ENCODE results near the gene PSENEN.

PSENEN gene

GRCh38 chr19:35741203-35741515 lies 4.3 kb upstream of the PSENEN start:
- no peaks in the 10 kb centered on the region for H3K27me3 ChIP-seq (ENCODE audit: low read length)
- peak overlapping the region; percentile 50 for H3K4me3 ChIP-seq (ENCODE audit: insufficient read depth, low read length, poor library complexity, severe bottlenecking)
- H3K9me2 ChIP-seq (replicated peaks; ENCODE audit: insufficient read depth, low read length) = no peaks in the 10 kb centered on the region
- no peaks in the 10 kb centered on the region for H4K20me1 ChIP-seq (ENCODE audit: low read depth, low read length)
- peak overlapping the region; percentile 92 for H3K27ac ChIP-seq (ENCODE audit: low read depth, low read length)
- H3K9ac ChIP-seq (ENCODE audit: low read length) = peak overlapping the region; percentile 60
- H3K4me2 ChIP-seq (ENCODE audit: low read depth, low read length, poor library complexity, severe bottlenecking) = peak overlapping the region; percentile 89
- peaks cover 13% of the 10 kb centered on the region for H3F3A ChIP-seq (ENCODE audit: insufficient read depth)
- no peaks in the 10 kb centered on the region for H3K9me3 ChIP-seq (ENCODE audit: insufficient read depth, low read length)
- no peak overlapping the region for H2AFZ ChIP-seq (ENCODE audit: low read depth, low read length, severe bottlenecking)
- H3K79me2 ChIP-seq (ENCODE audit: insufficient read depth, low read length) = peaks cover 5% of the 10 kb centered on the region
- H3K36me3 ChIP-seq (ENCODE audit: low read length) = no peaks in the 10 kb centered on the region
- no peak for TF ChIP-seq EZH2phosphoT487 (conservative IDR thresholded peaks at IDR 0.05; ENCODE audit: low read length)
- TF ChIP-seq, protein P1, sequence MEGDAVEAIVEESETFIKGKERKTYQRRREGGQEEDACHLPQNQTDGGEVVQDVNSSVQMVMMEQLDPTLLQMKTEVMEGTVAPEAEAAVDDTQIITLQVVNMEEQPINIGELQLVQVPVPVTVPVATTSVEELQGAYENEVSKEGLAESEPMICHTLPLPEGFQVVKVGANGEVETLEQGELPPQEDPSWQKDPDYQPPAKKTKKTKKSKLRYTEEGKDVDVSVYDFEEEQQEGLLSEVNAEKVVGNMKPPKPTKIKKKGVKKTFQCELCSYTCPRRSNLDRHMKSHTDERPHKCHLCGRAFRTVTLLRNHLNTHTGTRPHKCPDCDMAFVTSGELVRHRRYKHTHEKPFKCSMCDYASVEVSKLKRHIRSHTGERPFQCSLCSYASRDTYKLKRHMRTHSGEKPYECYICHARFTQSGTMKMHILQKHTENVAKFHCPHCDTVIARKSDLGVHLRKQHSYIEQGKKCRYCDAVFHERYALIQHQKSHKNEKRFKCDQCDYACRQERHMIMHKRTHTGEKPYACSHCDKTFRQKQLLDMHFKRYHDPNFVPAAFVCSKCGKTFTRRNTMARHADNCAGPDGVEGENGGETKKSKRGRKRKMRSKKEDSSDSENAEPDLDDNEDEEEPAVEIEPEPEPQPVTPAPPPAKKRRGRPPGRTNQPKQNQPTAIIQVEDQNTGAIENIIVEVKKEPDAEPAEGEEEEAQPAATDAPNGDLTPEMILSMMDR (IDR thresholded peaks at IDR 0.05; ENCODE audit: insufficient read depth, low read length, poor library complexity, severe bottlenecking) = no peak

DNA sequence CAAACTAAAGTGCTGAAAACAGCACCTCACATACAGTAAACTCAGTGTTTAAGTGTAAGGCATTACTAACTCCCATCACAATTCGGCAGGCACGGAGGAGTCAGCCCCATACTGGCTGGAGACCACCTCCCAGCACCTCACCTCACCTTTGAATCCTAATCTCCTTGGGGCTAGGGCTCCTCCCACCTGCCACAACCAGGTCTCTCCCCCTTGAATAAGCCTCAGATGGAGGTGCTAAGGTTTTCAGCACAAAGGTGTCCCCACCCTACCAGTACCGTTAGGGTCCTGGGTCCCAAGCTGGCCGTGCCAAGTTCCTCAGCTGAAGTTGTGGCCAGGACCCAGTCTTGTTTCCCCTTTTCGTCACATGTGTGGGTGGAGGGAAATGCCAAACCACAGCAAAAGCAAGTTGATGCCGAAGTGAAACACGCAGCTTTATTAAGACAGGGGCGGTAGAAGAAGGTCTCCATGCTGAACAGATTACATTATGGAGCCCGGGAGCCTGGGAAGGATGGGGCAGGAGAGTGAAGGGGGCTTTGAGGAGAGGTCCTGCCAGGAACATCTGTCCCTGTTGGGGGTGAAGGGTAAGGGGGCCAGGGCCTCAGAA lies 3.2 kb upstream of the PSENEN start, which contains the start of gene IGFLR1:
Gene IGFLR1 (minus strand): TSS at position 332 of the 604 bp plus-strand sequence. CDS start 1,272 bp downstream, outside the sequence.
- H3K36me3 ChIP-seq (ENCODE audit: low read length) = no peaks in the 10 kb centered on the region
- H2AFZ ChIP-seq (ENCODE audit: low read depth, low read length, severe bottlenecking) = peak within 1 kb of the TSS; percentile 8
- H4K20me1 ChIP-seq (ENCODE audit: low read depth, low read length) = no peaks in the 10 kb centered on the region
- peak within 1 kb of the TSS; percentile 92 for H3K27ac ChIP-seq (ENCODE audit: low read depth, low read length)
- TF ChIP-seq EZH2phosphoT487 (conservative IDR thresholded peaks at IDR 0.05; ENCODE audit: low read length) = no peak
- TF ChIP-seq, protein P1 (IDR thresholded peaks at IDR 0.05; ENCODE audit: insufficient read depth, low read length, poor library complexity, severe bottlenecking) = no peak
- H3K9me3 ChIP-seq (ENCODE audit: insufficient read depth, low read length) = no peaks in the 10 kb centered on the region
- H3K4me2 ChIP-seq (ENCODE audit: low read depth, low read length, poor library complexity, severe bottlenecking) = peak within 1 kb of the TSS; percentile 89
- no peaks in the 10 kb centered on the region for H3K9me2 ChIP-seq (replicated peaks; ENCODE audit: insufficient read depth, low read length)
- no peaks in the 10 kb centered on the region for H3K27me3 ChIP-seq (ENCODE audit: low read length)
- peaks cover 7% of the 10 kb centered on the region for H3K79me2 ChIP-seq (ENCODE audit: insufficient read depth, low read length)
- H3K9ac ChIP-seq (ENCODE audit: low read length) = peak within 1 kb of the TSS; percentile 60
- H3K4me3 ChIP-seq (ENCODE audit: insufficient read depth, low read length, poor library complexity, severe bottlenecking) = peak within 1 kb of the TSS; percentile 33
- H3F3A ChIP-seq (ENCODE audit: insufficient read depth) = peaks cover 19% of the 10 kb centered on the region

DNA sequence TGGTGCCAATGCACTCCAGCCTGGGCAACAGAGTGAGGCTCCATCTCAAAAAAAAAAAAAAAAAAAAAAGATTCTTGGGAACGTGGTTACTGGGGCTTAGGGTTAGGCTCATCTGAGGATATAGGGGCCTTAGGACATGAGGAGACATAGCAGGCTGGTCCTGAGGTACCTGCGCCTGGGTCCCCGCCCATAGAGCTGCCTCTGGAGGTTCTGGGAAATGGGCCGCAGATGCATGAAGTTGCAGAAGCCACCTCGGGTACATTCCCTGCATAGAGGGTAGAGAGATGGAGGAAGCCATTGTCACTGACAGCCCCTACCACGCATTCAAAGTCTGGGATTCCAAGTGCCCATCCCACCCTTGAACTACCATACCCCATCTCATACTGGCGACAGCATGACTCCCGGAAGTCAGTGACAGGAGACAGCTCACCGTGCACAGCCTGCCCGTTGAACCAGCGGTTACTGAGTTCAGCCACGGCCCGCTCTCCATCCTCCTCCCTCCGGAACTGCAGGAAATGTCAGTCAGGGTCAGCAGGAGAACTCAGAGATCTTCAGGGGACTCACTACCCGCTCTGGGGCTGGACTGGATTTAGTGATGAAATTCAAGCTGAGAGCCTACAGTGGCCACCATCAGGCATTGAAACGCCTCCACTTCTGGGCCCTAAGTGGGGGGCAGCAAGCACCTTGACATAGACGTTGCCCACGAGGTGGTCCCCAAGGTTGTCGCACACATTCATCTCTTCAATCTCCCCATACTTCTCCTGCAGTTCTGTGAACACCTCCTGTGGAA lies 1.6 kb upstream of the PSENEN start:
- H3K27ac ChIP-seq (ENCODE audit: low read depth, low read length) = peak overlapping the region; percentile 86
- no peak overlapping the region for H2AFZ ChIP-seq (ENCODE audit: low read depth, low read length, severe bottlenecking)
- peak overlapping the region; percentile 75 for H3K9ac ChIP-seq (ENCODE audit: low read length)
- TF ChIP-seq, protein P1 (IDR thresholded peaks at IDR 0.05; ENCODE audit: insufficient read depth, low read length, poor library complexity, severe bottlenecking) = no peak
- no peak for TF ChIP-seq EZH2phosphoT487 (conservative IDR thresholded peaks at IDR 0.05; ENCODE audit: low read length)
- H3K4me3 ChIP-seq (ENCODE audit: insufficient read depth, low read length, poor library complexity, severe bottlenecking) = peak overlapping the region; percentile 76
- H3K27me3 ChIP-seq (ENCODE audit: low read length) = no peaks in the 10 kb centered on the region
- no peaks in the 10 kb centered on the region for H3K9me2 ChIP-seq (replicated peaks; ENCODE audit: insufficient read depth, low read length)
- peaks cover 7% of the 10 kb centered on the region for H3K79me2 ChIP-seq (ENCODE audit: insufficient read depth, low read length)
- no peaks in the 10 kb centered on the region for H4K20me1 ChIP-seq (ENCODE audit: low read depth, low read length)
- peaks cover 18% of the 10 kb centered on the region for H3F3A ChIP-seq (ENCODE audit: insufficient read depth)
- H3K4me2 ChIP-seq (ENCODE audit: low read depth, low read length, poor library complexity, severe bottlenecking) = peak overlapping the region; percentile 75
- no peaks in the 10 kb centered on the region for H3K36me3 ChIP-seq (ENCODE audit: low read length)
- H3K9me3 ChIP-seq (ENCODE audit: insufficient read depth, low read length) = no peaks in the 10 kb centered on the region
